CD1c-positive myeloid dendritic cell (primary cell): ENCODE results near the gene UBE2E3.
A peak's percentile ranks its signal among the peaks of the same experiment; 100 is the strongest.
"Not testable (repeated sequence)": the region's sequence is repeated elsewhere in the genome, so short reads cannot be mapped to it uniquely, and the experiment has no call there.

Experiments used
- DNase-seq: peaks from one replicate; pipeline ENCODE4 v3.0.0-alpha.2; 2016; ENCODE audit errors: extremely low spot score

The UBE2E3 gene

DNA sequence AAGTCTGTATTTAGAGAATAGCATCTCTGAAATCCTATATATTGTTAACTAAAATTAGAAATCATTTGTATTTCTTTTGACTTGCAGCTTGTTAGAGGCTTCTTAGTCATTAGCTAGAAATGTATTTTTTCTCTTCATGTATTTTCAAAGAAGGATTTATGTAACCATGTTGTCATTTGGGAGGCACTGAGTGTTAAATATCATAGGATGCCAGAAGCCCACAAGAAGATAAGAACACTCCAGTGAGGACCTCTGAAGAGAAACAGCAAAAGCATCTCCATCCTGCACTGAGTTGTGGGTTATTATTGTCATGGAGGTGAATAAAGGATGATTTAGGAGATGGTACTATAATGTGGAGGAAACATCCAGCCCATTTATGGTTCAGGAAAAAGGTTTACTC lies 93.5 kb downstream of the UBE2E3 start:
- DNase-seq = no peak

GRCh38 chr2:181074457-181074856 lies 94.1 kb downstream of the UBE2E3 start:
- no peak for DNase-seq

DNA sequence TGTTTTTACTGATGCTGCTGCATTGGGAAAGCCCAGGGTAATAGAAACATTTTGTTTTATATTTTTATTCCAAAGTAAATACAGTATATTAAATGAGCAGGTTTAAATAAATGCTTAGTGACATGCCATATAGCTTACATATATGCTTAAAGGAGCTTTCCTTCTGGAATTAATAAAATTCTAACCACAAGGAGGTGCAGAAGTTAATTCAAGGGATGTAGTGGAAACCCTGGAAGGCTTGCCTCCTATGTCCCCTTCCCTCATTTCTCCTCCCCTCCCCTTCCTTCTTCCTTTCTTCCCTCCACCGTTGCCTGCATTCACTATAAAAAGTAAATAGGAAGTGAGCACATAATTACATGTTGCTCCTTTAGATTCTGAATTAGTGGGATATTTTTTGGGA lies 96.3 kb downstream of the UBE2E3 start:
- no peak for DNase-seq

DNA sequence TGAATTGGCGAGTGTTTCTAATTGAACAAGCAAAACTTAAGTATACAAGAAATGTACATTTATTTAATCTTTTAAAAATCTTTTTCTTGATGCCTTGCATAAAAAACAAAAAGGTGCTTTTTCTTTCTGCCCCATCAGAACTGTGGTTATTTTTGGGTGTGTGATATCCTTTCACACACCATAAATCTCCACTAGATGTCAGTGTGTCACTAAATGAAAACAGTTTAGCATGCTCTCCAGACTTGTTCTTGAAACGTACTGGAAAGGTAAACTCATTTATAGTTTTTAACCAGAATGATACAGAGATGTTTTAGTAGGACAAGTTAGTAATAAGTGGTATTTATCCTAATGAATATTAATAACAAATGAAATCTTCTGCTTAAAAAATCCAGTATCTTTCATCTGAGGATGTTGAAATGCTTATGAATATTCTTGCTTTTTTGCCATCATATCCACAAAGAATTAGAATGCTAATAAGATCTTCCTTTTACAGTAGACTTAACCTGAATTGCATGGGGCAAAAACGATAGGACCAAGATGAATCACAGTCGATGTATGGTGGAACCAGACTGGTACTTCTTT lies 96.8 kb downstream of the UBE2E3 start:
- DNase-seq = peak; percentile 70

GRCh38 chr2:181083140-181083539 lies 102.7 kb downstream of the UBE2E3 start:
- DNase-seq = no peak

DNA sequence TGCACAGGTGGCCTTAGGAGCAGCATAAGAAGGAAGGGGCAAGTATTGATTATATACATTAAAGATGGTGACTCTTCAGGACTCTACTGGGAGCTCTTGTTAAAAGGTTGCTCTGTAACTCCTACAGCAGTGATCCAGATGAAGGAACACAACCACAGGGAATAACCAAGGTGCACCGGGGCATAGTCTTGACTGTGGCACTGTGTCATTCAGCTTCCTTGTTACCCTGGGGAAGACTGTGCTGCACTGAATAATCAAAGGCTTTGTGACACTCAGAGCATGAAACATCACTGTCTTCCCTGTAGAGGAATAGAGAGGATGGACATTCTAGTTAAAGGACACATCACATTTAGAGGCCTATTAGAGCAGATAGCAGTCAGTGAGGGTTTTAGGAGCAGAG lies 105.3 kb downstream of the UBE2E3 start:
- DNase-seq = no peak

DNA sequence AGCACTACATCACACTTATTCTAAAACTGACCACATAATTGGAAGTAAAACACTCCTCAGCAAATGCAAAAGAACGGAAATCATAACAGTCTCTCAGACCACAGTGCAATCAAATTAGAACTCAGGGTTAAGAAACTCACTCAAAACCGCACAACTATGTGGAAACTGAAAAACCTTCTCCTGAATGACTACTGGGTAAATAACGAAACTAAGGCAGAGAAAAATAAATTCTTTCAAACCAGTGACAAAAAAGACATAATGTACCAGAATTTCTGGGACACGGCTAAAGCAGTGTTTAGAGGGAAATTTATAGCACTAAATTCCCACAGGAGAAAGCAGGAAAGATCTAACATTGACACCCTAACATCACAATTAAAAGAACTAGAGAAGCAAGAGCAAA lies 111.5 kb downstream of the UBE2E3 start:
- DNase-seq = not testable (repeated sequence)

GRCh38 chr2:181095486-181095885 lies 115.1 kb downstream of the UBE2E3 start:
- DNase-seq = no peak

DNA sequence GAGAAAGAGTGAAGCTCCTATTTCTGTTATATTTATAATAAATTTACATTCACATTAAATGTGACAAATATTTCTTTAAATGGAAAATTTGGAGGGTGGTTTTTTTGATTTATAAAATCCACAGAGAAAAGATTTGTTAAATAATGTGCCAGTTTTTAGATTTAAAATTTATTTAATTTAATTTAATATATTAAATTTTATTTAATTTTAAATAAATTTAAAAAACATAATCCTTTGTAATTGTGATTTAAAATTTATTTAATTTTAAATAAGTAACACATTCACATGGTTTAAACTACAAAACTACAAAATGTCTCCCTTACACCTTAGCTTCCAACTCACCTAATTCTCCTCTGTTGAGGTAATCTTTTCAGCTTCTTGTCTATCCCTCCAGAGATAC lies 123.3 kb downstream of the UBE2E3 start:
- DNase-seq = no peak

- DNase-seq = peak; percentile 59
Observed at GRCh38 chr2:181104512-181105115, 124.2 kb downstream of the UBE2E3 start.

DNA sequence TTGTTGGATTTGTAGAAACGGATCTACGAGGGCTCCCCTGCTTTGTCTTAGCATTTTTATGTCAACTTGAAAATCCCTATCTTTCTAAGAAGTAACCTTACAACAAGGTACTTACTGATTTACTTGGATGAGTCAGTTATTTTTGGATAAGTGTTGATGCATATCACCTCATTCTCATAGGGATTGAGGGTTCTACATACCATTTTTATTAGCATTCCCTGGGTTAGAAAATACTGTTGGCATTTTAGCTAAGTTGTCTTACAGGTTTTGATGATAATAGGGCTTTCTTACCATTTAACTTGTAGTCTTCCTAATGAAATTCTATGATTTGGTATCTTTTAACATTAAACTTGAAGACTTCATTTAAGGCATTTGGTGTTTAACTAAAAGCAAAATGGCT lies 125.2 kb downstream of the UBE2E3 start:
- DNase-seq = no peak

DNA sequence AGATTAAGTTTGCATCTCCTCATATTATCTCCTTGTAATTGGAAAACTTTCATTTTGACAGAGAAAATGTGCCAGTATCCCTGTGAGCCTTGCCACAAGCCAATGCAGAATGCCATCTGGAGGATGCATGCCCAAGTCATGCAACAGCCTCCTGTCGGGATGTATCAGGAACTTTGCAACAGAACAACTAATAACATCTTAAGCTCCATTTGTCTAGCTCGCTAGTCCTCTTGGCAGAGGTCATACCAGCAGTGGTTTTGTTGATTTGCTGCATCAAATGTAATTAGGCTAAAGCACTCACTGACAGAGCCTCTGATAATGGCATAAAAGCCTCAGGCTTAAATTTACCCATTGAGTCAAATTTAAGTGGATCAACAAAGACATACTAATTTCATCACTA lies 125.8 kb downstream of the UBE2E3 start:
- DNase-seq = no peak

GRCh38 chr2:181106789-181107627 lies 126.6 kb downstream of the UBE2E3 start:
- DNase-seq = peak; percentile 53

DNA sequence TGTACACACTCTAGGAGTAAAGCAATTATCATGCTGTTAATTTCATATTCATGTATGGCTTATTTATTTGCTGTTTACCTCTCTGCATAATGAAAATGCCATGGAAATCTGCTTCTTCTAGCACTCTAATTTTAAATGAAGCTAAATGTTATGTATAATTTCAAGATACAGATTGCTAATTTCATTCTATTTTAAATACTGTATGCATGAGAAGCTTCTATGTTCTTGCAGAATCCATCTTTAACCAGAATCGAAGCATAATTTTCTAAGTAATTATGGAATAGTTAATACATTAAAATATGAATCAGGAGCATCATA lies 127.2 kb downstream of the UBE2E3 start:
- no peak for DNase-seq

DNA sequence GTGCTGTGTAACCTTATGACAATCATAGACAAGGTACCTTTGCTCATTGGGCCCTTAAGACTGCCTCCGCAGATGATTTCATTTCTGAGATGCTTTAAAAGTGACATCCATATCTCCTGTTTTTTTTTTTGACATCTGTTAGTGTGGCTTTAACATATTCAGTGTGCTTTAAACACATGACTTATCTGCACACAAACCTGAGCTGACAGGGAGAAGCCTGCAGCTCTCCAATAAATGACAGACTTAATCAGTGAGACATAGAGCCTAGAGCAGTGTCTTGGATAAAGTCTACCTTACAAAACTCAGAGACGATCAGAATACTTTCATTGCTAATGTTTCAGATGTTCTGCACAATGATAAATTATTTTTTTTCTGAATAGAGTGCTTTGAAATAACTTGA lies 130.7 kb downstream of the UBE2E3 start:
- no peak for DNase-seq

DNA sequence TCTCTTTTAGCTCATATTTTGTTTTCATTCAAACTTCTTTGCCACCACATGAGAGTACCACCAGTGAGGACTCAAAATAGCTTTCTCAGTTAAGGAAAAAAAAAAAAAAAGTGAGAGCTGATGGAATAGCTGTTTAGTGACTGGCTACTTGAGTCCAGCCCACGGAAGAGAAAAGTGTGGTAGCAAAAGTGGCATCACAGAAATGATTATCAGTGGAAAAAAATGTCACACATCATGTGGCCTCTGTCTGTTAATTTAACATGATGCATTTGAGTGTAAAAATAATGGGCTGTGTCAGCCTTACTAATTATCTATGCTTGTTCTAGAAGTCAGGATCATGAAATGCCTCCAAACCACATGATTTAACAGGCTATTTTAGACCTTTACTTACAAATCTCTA lies 132.5 kb downstream of the UBE2E3 start:
- DNase-seq = no peak
